ENCODE measurements around the gene MTF2.

DNA sequence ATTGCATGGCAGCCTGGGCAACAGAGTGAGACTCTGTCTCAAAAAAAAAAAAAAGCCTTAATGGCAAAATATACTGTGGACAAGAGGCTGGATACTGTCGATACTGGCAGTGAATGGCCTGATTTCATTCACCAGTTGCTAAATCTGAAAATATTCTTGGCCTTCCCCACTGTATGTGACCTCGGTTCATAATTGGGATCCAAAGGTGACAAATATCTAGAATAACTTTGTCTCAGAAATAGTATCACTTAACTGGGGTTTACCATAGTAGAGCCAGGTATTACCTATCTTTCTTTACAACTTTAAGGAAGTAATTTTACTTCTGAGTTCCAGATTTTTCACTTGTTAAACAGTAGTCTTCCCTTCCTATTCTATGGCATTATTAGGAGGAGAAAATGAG is 8.4 kb downstream of the MTF2 start:
- TF ChIP-seq ILF3 (IDR thresholded peaks at IDR 0.05; ENCODE audit: borderline replicate concordance) = no peak
- TF ChIP-seq SNIP1 (IDR thresholded peaks at IDR 0.05; ENCODE audit: low read depth) = no peak
- no peak for TF ChIP-seq POLR2AphosphoS5 (IDR thresholded peaks at IDR 0.05; ENCODE audit: control insufficient read depth, insufficient read depth, low read depth, low read length)
- TF ChIP-seq ILK (tag; IDR thresholded peaks at IDR 0.05; ENCODE audit: borderline replicate concordance, low read depth) = no peak
- TF ChIP-seq, protein P1, sequence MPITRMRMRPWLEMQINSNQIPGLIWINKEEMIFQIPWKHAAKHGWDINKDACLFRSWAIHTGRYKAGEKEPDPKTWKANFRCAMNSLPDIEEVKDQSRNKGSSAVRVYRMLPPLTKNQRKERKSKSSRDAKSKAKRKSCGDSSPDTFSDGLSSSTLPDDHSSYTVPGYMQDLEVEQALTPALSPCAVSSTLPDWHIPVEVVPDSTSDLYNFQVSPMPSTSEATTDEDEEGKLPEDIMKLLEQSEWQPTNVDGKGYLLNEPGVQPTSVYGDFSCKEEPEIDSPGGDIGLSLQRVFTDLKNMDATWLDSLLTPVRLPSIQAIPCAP (CRISPR knock-in tag; IDR thresholded peaks at IDR 0.05; ENCODE audit: borderline replicate concordance) = no peak
- no peak for TF ChIP-seq HIVEP1 (CRISPR knock-in tag; IDR thresholded peaks at IDR 0.05)
- TF ChIP-seq SRF (CRISPR knock-in tag; IDR thresholded peaks at IDR 0.05) = no peak
- TF ChIP-seq FOXJ3 (CRISPR knock-in tag; IDR thresholded peaks at IDR 0.05) = no peak
- TF ChIP-seq, protein P2, sequence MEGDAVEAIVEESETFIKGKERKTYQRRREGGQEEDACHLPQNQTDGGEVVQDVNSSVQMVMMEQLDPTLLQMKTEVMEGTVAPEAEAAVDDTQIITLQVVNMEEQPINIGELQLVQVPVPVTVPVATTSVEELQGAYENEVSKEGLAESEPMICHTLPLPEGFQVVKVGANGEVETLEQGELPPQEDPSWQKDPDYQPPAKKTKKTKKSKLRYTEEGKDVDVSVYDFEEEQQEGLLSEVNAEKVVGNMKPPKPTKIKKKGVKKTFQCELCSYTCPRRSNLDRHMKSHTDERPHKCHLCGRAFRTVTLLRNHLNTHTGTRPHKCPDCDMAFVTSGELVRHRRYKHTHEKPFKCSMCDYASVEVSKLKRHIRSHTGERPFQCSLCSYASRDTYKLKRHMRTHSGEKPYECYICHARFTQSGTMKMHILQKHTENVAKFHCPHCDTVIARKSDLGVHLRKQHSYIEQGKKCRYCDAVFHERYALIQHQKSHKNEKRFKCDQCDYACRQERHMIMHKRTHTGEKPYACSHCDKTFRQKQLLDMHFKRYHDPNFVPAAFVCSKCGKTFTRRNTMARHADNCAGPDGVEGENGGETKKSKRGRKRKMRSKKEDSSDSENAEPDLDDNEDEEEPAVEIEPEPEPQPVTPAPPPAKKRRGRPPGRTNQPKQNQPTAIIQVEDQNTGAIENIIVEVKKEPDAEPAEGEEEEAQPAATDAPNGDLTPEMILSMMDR (IDR thresholded peaks at IDR 0.05 in 2 of 3, conservative IDR thresholded peaks at IDR 0.05 in 1 of 3; ENCODE audit: insufficient read depth in 2 of 3, low read depth in 1 of 3, low read length in 3 of 3) = no peak

Data from K562 (cell line).